HG03097 (cell line): ENCODE results near the gene RIOX2.

ENCODE experiments used
- ATAC-seq: cut with Tn5 transposase; IDR thresholded peaks from one replicate; pipeline ENCODE4 v1.9.1; 2021; ENCODE audit not compliant: unreplicated experiment, low FRiP score

RIOX2 gene

DNA sequence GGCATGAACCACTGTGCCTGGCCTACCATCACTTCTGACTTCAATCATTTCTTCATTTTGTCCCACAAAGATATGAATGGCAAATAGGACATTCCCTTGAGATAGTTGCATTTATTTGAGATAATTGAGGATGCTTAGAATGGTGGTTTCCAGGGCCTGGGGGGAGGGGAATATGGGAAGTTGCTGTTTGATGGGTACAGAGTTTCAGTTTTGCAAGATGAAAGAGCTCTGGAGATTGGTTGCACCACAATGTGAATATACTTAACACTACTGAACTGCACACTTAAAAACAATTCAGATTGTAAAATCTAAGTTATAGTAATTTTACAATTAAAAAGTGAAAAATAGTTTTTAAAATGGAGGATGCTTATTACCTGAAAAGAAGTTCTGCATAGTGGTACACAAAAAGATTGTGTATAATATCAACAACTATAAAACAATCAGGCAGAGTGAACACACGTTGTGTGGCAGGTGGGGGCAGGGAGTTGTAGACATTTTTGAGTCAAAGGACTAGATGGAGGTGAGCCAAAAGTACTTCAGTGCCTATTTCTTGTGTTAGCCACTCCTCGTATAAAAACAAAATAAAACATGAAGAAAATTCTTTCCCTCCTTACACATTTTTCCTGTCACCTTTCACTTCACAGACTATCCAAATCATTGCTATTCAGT, 18.5 kb upstream of the RIOX2 start:
- ATAC-seq, result no peak

DNA sequence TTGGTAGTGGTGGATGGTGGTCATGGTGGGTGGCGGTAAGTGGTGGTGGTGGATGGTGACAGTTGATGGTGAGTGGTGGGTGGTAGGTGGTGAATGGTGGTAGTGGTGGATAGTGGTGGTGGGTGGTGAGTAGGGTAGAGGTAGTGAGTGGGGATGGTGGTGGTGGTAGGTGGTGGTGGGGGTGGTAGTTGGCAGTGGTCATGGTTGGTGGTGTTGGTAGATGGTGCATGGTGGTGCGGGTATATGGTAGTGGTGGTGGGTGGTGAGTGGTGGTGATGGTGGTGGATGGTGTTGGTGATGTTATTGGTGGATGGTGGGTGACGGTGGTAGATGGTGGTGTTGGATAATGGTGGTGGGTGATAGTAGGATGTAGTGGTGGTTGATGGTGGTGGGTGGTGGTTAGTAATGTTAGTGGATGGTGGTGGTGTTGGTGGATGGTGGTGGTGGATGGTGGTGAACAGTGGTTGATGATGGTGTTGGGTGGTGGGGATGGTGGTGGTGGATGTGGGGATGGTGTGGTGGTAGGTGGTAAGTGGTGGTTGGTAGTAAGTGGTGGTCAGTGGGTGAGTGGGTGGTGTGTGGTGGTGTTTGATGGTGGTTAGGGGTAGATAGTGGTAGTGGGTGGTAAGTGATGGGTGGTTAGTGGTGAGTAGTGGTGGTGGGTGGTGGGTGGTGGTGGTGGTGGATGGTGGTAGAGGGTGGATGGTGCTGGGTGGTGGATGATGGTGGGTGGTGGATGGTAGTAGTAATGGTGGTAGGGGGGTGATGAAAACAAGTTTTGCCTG, 16.7 kb upstream of the RIOX2 start:
- ATAC-seq, result no peak

DNA sequence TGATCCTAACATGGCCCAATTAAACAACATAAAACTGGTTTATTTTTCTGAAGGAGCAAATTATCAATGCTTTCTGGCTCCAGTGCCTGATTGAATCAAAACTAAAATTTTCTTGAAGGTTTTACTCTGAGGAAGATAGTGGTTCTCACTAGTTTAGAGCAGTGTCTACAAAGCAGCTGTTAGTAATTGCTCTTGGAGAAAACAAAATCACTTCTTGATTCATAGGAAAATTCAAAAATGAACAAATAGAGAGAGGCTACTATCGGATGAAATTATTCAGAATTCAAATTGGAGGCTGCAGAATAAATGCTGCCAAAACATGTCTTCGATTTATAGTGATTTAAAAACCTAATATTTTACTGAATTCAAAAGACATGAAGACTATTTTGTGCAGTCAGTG, 15.1 kb upstream of the RIOX2 start:
- no peak for ATAC-seq

DNA sequence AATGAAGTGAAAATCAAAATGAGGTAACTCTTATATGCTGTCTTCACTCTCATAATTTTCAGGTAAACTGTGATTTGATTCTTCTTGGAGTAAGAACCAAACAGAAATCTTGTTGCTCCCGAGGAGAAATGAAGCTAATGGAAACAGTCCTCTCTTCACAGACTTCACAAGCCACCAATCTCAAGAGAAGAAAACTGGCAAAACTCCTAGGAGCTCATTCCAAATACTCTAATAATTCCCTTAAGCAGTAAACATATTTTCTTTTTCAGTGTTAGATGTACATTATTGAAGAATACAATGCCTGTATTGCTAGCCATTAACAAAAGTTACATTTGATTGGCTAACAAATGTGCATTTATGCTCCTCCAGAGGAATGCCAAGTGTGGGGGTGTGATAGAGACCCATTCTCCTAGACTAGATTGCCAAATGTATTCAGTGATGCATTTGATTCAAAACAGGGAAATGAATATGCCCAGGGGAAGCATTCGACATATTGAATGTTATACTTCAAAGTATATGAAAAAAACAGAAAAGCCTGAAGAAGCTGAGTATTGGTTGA, 11.8 kb upstream of the RIOX2 start:
- ATAC-seq, result no peak

DNA sequence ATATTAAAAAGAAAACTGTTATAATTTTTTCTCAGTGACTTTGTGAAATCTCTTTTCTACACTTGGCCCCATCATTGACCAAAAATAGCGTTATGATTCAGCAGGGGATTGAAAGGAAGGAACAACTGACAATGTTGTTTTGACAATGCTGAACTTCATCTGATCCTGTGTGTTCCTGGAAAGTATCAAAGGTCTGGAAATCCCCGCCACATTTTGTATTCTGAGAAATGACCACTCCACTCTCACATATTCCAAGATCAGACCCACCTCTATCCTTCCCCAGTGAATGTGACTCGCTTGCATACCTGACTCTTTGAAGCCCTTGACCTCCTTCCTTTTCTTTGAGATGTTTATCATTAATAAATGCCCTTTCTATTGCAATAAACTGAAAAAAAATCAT, 9.7 kb upstream of the RIOX2 start:
- ATAC-seq, result no peak

DNA sequence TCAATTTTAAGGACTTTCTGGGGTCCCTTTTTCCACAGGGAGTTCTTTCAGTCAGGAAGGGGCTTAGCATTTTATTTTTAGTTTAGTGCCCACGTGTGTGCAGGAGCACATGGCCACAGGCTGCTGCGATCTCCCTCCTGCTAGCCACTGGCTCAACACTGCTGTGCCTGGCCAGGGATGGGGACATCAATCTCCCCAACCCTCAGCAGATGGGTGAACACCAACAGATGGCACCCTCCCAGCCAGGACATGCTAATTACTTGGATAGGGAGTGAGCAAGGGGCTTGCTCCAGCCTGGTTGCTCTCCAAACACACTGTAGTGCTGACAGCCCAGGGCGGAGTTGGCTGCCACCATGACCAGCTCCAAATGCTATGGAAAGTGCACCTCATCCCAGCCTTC, 7.4 kb upstream of the RIOX2 start:
- ATAC-seq, result no peak

DNA sequence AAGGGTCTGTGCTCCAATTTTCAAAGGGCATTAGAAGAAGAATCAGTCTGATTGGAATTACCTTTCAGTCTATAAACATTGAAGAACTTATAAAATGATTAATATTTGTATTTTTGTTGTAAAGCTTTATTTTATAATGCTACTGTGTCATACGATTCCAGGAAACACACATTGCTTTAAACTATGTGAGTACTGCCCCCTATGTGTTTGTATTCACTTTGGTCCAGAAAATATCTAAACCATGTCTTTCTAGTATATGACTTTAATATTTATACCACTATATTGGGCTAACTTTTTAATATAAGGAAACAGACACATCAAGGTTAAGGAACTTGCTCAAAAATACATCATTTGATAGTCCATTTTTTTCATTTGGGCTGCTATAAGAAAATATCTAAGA, 3.2 kb upstream of the RIOX2 start:
- ATAC-seq, result no peak

DNA sequence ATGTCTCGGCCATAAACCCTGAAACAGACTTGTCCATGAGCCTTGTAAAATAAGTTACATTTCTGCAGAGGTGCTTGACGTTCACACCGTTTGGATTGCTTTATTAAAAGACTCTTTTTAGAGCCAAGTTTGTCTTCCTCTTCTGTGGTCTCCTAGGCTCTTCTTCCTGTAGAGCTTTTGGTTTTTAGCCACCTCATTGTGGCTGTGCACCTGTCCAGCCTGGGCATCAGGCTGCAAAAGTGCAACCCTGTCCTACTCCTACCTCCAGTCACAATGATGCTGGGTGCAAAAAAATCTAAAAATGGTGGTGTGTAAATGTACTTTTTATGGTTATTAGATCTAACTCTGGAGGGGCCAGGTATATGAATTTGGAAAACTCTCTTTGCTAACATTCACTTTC, 2.8 kb upstream of the RIOX2 start:
- ATAC-seq, result no peak

DNA sequence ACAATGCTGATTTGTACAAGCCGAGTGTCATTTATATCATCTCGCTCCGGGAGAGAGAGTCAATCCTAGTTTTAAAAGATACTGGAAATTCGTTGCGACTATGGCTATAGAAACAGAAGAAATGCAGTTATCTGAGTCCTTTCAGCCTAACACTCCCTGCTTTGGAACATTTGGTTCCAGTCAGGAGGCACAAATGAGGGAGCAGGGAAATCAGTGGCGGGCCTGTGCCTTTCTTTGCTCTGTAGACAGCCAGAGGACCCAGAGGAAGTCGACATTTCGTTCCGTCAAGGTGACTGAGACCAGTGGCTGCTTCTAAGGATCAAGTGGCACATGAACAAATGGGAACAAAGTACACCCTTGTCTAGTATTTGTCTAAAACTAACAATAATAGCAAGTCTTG, 745 bp upstream of the RIOX2 start:
- no peak for ATAC-seq

DNA sequence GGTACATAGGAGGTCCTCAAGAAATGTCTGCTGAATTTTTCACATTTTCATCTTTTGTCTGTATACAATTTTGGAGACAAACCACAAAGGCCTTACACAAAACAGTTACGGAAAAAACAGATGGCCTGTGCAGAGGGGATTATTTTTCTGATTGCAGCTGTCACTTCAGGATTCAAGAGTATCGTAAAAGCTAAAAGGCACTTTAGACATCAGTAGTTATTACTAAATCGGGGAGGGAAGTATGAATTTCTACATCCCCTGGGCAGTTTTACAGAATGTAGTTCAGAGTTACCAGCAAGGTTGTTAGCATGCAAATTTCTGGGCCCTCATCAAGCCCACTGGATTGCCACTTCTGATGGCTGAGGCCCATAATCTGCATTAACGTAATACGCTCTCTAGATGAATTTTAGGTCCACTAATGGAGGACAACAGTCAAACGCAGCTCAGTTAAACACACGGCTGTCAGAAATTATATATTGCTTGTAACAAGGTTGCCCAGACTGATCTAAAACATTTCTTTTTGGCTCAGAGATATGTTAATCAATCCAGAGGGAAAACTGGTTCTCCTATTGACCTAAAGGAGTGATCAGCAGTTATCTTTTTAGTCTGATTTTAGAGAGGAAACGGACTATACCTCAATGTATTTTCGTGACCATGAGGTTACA, 1.1 kb downstream of the RIOX2 start:
- no peak for ATAC-seq

DNA sequence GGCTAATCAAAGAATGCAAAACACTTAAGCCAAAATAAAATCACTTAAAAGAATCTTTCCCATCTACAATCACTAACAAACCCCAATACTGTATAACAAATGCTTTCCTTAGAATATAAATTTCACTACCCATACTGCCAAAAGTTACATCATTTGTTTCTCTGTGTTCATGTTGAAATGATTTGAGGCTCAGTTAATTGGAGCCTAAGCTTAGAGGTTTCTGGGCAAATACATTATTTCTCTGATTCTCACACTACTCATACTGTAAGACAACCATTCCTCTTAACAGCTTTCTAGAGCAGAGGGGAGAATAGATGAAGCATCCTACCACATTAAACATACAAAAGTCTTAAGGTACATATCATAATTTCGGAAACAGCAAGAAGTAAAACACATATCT, 2.1 kb downstream of the RIOX2 start:
- no peak for ATAC-seq

DNA sequence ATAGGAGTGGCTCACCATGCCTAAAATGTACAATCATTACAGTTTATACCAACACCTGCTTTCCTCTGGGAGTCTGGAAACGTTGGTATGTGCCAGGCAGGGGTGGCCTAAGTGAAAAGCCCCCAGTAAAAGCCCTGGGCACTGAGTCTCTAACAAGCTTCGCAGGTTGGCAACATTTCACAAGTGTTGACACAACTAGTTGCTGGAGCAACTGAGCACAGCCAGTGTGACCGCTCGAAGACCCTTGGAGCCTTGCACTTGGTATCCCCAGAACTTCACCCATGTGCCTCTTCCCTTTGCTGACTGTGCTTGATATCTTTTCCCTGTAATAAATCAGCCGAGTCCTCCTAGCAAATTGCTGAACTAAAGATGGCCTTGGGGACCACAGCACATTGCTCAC, 2.7 kb downstream of the RIOX2 start:
- ATAC-seq, result no peak

DNA sequence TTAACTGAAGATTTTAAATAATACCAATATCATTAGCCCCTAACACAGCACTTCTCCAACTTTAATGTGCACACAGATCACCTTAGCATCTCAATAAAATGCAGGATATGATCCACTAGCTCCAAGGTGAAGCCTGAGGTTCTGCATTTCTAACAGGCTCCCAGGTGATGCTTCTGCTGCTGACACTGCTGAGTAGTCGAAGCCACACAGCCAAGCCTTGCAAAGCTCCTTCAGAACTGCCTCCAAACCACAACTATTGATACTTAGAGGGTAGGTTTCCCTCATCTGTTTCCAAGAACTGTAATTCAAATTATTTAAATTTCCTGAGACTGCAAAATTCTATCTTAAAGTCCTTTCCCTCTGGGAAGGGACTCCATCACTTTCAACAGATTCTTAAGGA, 3.9 kb downstream of the RIOX2 start:
- ATAC-seq, result no peak

DNA sequence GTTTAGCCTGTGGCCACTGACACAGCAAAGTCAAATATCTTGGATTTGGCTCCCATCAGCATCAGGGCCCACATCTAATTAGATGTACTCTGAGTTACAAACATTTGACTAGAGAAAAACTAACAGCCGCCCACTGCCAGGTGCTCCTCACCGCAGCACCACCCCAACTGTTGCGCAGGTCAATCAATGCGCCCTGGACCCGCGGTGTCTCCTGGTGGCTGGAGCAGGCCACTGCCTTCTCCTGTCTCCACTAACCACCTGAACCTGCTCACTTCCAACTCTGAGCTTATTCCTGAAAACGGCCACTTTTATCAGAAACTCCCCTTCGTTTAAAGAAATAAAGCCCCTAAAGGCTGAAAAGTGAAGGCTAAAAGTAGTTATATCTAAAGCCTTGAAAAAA, 4.3 kb downstream of the RIOX2 start:
- no peak for ATAC-seq

DNA sequence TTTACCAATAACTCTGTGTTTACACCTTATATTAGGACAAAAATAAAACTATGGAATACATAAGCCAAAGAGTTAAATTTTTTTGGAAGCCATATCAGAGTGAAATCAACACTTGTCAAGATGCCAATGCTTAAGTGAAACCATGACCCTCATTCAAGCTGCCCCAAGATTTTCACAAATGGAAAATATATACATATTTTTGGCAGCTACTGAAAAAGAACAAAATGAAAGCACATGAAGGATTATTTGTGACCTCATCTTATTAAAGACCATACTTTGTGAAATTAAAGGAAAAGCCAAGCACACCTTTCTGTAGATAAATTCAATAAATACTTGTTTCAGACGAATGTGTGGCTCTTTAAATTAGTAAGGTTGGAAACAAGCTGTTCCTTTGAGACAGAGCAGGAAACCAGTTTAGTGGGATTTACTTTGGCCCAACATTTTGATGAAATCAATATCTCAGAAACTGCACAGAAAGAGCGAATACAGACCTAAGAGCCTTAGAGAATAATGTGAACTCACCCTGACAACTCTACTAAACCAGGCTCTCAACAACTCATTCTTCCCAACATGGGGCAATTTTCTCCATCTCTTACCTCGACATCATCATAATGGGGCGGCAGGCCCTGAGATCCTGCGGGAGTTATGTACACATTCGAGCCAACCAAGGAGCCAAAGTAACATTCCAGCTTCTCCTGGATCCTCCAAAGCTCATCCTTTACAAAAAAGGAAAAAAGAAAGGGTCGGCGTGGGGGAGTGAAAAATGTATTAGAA, 11.1 kb downstream of the RIOX2 start:
- no peak for ATAC-seq

DNA sequence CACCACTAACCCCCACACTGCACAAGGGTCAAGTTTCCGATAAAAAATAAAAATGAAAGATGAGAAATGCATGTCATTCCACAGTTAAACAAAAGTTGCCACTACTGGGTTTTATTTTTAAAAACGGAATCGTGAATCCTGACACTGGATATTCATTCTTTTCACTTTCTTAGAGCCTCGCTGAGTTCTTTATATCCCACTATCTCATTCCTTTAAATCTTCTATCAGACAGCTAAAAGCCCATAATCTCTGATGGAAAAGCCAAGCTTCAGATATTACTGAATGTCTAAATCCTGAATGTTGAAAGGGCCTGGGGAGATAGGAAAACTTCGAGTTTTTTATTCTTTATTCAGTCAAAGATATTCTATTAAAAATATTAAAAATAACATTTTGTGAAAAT, 11.7 kb downstream of the RIOX2 start:
- ATAC-seq, result no peak

DNA sequence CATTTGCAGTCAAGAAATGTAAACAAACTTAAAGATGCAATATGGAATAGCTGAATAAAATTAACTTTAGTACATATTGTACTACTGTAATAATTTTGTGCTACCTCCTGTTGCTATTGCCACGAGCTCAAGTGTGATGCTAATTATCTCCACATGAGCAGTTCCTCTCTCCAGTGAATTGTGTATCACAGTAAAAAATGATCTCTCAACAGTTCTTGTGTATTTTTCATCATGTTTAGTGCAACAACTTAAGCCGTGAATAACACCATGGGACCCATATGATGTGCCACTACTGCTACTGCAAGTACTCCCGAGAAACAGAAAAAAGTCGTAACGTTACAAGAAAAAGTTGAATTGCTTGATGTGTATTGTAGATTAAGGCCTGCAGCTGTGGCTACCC, 12.4 kb downstream of the RIOX2 start:
- ATAC-seq, result no peak

DNA sequence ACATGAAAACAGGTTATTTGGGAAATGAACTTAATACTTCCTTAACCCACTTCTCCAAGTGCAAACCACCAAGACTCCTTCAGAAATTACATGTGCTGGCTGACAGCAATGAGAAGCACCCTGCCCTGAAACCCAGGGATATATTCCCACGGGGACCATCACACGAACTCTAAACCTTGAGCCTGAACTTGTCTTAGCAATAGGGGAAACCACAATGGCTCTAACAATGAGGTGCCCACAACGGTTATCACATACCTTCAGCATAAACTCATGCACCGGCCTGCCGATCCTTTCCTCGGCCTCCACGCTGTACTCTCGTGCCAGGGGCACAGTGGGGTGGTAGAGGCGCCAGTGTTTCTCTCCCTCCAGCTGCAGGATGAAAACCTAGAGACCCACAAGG, 13.4 kb downstream of the RIOX2 start:
- no peak for ATAC-seq

DNA sequence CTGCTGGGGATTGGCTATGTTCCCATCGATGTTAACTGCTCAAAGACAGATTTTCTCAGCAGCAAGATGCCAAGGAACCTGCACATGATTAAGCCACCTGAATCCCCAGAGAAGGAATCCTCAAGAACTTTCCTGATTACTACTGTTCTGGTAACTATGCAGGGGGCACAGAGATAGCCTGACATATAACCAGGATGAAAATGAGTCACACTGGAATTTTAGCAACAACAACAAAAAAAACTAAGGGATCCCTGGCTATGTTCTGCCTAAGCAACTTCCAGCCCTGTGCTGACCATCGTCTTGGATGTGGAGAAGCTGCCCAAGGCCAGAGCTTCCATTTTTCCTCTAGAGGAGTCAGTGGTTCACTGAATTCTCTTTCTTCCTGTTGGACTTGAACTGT, 13.8 kb downstream of the RIOX2 start:
- no peak for ATAC-seq

DNA sequence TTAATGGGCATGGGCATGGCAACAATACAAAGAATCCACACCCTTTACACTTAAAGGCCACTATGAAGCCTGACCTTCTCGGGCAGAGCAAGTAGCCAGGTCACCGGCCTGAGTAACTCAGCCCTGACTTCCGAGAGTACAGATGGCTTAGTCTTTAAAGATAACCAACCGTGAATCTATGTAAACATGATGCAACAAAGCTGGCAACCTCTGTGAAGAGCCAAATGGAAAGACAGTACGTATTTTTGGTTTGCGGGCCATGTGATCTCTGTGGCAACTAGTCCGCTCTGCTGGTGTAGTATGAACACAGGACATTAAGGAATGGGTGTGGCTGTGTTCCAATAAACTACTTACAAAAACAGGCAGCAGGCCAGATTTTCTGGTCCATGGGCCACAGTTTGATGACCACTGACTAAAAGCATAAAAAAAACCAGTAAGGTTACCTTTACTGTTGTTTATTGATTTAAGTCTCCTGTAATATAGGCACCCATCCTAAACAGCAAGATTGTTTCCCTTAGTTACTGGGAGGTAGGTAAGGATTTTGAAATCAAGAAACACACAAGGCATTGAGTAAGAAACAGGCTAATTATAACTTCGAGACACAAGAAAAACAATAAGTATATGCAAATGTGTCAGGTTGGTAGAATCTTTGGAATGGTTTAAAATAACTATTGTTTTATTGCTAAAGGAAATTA, 14.5 kb downstream of the RIOX2 start:
- ATAC-seq, result no peak
